Endothelial cell of umbilical vein (primary cell): ENCODE data around the gene NADK. TPM values are rescaled to one million over a fixed set of nuclear protein-coding genes. Genes with fewer than 3 reads are reported as not detected.

ENCODE experiments used
- BruUV-seq: library from RNA; stranded (reverse); fragments of 400-500 nt; replicated peaks from 2 replicates; lab custom pipeline; 2021; lab: Mats Ljungman, UMichigan
- CTCF ChIA-PET: fragments of 300-600, 350-600 bp; sonication (Branson Sonifier 250); formaldehyde crosslinking; loops from one replicate; lab custom pipeline; 2021; ENCODE audit warnings: antibody characterized with exemption, inconsistent platforms; lab: Charles Lee
- POLR2A ChIA-PET: fragments of 300-600, 350-600 bp; sonication (Branson Sonifier 250); formaldehyde crosslinking; loops from one replicate; lab custom pipeline; 2021; ENCODE audit warnings: antibody characterized with exemption, inconsistent platforms; lab: Charles Lee
- DNase-seq: peaks from one replicate; pipeline ENCODE4 v3.0.0-alpha.2; 2011; ENCODE audit warnings: low read depth, low spot score
- FAIRE-seq: peaks from 2 replicates; lab custom pipeline; 2011; peaks lifted over from hg19 to GRCh38; lab: Jason Lieb, UNC
- H2AFZ ChIP-seq: 2 replicates; pipeline ENCODE4 v1.6.0; 2012; ENCODE audit warnings: low read depth, low read length, control low read depth, inconsistent platforms
- H3K27ac ChIP-seq: 2 replicates; pipeline ENCODE4 v1.5.1; 2011; ENCODE audit warnings: low read depth, mild to moderate bottlenecking, control low read depth, low read length, moderate library complexity; ENCODE audit not compliant: insufficient read depth
- H3K27me3 ChIP-seq, 2 experiments: 2 replicates each; pipeline versions ENCODE4 v1.6.0 to v1.6.1; 2011; ENCODE audit warnings: low read length in 2 of 2, mixed read lengths in 1 of 2; ENCODE audit not compliant: control insufficient read depth in 2 of 2, insufficient read depth in 2 of 2
- H3K36me3 ChIP-seq, 2 experiments: 2 replicates in 1 of 2; 3 replicates in 1 of 2; pipeline ENCODE4 v1.5.1; 2011; ENCODE audit warnings: low read length in 2 of 2, mild to moderate bottlenecking in 1 of 2, moderate library complexity in 1 of 2; ENCODE audit not compliant: control insufficient read depth in 2 of 2, insufficient read depth in 2 of 2; ENCODE audit errors: extremely low read depth in 1 of 2
- H3K4me1 ChIP-seq: 3 replicates; pipeline ENCODE4 v1.5.1; 2011; ENCODE audit warnings: mild to moderate bottlenecking, low read length; ENCODE audit not compliant: control insufficient read depth, insufficient read depth; ENCODE audit errors: extremely low read depth
- H3K4me2 ChIP-seq: 2 replicates; pipeline ENCODE4 v1.6.1; 2011; ENCODE audit warnings: low read length, control low read depth, mixed read lengths; ENCODE audit not compliant: insufficient read depth
- H3K4me3 ChIP-seq, 3 experiments: fragments of 200-600 bp in 1 of 3; sonication (generic), shearing (Covaris generic) in 1 of 3; replicated peaks in 1 of 3; 2 replicates each; pipeline ENCODE4 v1.5.1; 2011 to 2016; ENCODE audit warnings: control low read depth in 3 of 3, low read length in 3 of 3, mild to moderate bottlenecking in 2 of 3, inconsistent platforms in 1 of 3, low read depth in 1 of 3, moderate library complexity in 1 of 3; ENCODE audit not compliant: insufficient read depth in 1 of 3
- H3K79me2 ChIP-seq: 2 replicates; pipeline ENCODE4 v1.6.0; 2012; ENCODE audit warnings: low read length, inconsistent platforms; ENCODE audit not compliant: control insufficient read depth, insufficient read depth
- H3K9ac ChIP-seq: replicated peaks from 2 replicates; pipeline ENCODE3; 2011; ENCODE audit warnings: low read length, control low read depth; ENCODE audit not compliant: insufficient read depth; ENCODE audit errors: extremely low read depth
- H3K9me1 ChIP-seq: replicated peaks from 3 replicates; pipeline ENCODE4 v1.6.0; 2011; ENCODE audit warnings: mild to moderate bottlenecking, low read length; ENCODE audit not compliant: control insufficient read depth, insufficient read depth; ENCODE audit errors: extremely low read depth
- H3K9me3 ChIP-seq: replicated peaks from 2 replicates; pipeline ENCODE4 v1.5.1; 2012; ENCODE audit warnings: low read length, inconsistent platforms; ENCODE audit not compliant: control insufficient read depth, insufficient read depth
- H4K20me1 ChIP-seq: replicated peaks from 2 replicates; pipeline ENCODE3; 2011; ENCODE audit warnings: mild to moderate bottlenecking, low read length; ENCODE audit not compliant: control insufficient read depth, insufficient read depth; ENCODE audit errors: extremely low read depth
- EZH2 ChIP-seq: IDR thresholded peaks from 2 replicates; pipeline ENCODE4 v1.6.1; 2012; ENCODE audit warnings: borderline replicate concordance, low read depth, mild to moderate bottlenecking, moderate library complexity, low read length, inconsistent platforms; ENCODE audit not compliant: severe bottlenecking
- FOS ChIP-seq: IDR thresholded peaks from 2 replicates; pipeline ENCODE4 v1.6.1; 2011; ENCODE audit warnings: mild to moderate bottlenecking, low read length, moderate library complexity, borderline replicate concordance; ENCODE audit not compliant: insufficient read depth
- GATA2 ChIP-seq: IDR thresholded peaks from 2 replicates; pipeline ENCODE4 v1.7.0; 2011; ENCODE audit warnings: low read depth, mild to moderate bottlenecking, moderate library complexity, mixed read lengths, low read length; ENCODE audit not compliant: insufficient read length, insufficient read depth
- JUN ChIP-seq: IDR thresholded peaks from 2 replicates; pipeline ENCODE4 v1.6.1; 2011; ENCODE audit warnings: borderline replicate concordance, low read depth; ENCODE audit not compliant: insufficient read length, insufficient read depth
- MAX ChIP-seq: IDR thresholded peaks from 2 replicates; pipeline ENCODE4 v1.6.1; 2011; ENCODE audit not compliant: insufficient read depth, insufficient read length
- MYC ChIP-seq: IDR thresholded peaks from one replicate; pipeline ENCODE4 v1.6.1; 2011; ENCODE audit warnings: mild to moderate bottlenecking, low read depth, low read length
- POLR2A ChIP-seq: IDR thresholded peaks from 2 replicates; pipeline ENCODE4 v1.6.1; 2012; ENCODE audit warnings: low read depth, mild to moderate bottlenecking, control low read depth, low read length
- POLR2AphosphoS5 ChIP-seq: IDR thresholded peaks from 2 replicates; pipeline ENCODE4 v1.6.1; 2012; ENCODE audit warnings: low read depth, mild to moderate bottlenecking, control low read depth, low read length, moderate library complexity; ENCODE audit not compliant: insufficient read depth
- dilution Hi-C: fragments of 300-500 bp; cut with MboI; formaldehyde crosslinking; loops from one replicate; pipeline ENCODE4 v1.15.0; 2019; ENCODE audit warnings: low sequenced_read_pairs; ENCODE audit not compliant: extremely low pct_ligation_motif_present
- intact Hi-C: fragments of 100-400 bp; cut with micrococcal nuclease; formaldehyde crosslinking; loops from one replicate; pipeline ENCODE4 v1.10.0; 2022
- polyA plus RNA-seq, 4 experiments: library from polyadenylated mRNA; depleted of rRNA in 3 of 4; stranded (reverse) in 3 of 4; unstranded in 1 of 4; fragments of >200 nt; gene quantifications; 2 replicates each; pipeline versions ENCODE4 v1.2.1 to v1.2.3, GENCODE V29; 2011 to 2012; ENCODE audit warnings: missing spikeins in 1 of 4
- total RNA-seq: library from RNA; stranded (reverse); gene quantifications from 2 replicates; pipeline ENCODE4 v1.2.3, GENCODE V29; 2021
- TF ChIP-seq, protein P1 (sequence below), 2 donors: IDR thresholded peaks; 1 replicate in 1 of 2; 2 replicates in 1 of 2; pipeline ENCODE4 v1.5.1; 2011; ENCODE audit warnings: low read length in 2 of 2, mild to moderate bottlenecking in 2 of 2, moderate library complexity in 2 of 2, control low read depth in 1 of 2, inconsistent platforms in 1 of 2, low read depth in 1 of 2; ENCODE audit not compliant: insufficient read depth in 1 of 2; ENCODE audit errors: extremely low read depth in 1 of 2

The NADK gene
- total and polyA plus RNA-seq, 2 donors (not counting 3 experiments of a cell fraction or from before 2014, with no cell fraction given), result 68.5 to 88.8 TPM

DNA sequence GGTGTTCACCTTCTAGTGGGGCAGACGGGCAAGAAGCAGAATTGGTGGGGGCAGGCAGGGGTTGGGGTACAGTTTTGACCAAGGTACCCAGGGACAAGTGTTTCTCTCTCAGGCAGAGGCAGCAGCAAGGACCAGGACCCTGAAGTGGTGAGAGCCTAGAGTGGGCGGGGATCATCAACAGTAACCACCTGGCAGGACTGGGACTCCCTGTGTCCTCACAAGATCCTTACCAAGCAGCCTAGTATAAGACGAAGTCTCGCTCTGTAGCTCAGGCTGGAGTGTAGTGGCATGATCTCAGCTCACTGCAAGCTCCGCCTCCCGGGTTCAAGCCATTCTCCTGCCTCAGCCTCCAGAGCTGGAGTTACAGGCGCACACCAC is 3.2 kb upstream of the NADK start:
- Histone ChIP-seq H3K9ac (no peak overlapping the region), H3K9me1 (no peaks in the 10 kb centered on the region), H3K4me2 (no peak overlapping the region), H3K36me3 (peaks cover 4 to 16% of the 10 kb centered on the region in 2 experiments), H3K27ac (no peak overlapping the region), H3K4me3 (no peak overlapping the region), H2AFZ (no peak overlapping the region), H3K9me3 (no peaks in the 10 kb centered on the region), H3K79me2 (peaks cover 15% of the 10 kb centered on the region), H4K20me1 (peaks cover 3% of the 10 kb centered on the region), H3K27me3 (no peaks in the 10 kb centered on the region), H3K4me1 (peaks cover 20% of the 10 kb centered on the region)
- dilution Hi-C loops (no loop called here), intact Hi-C loops (no loop called here)
- BruUV-seq, result no TSS peak
- TF ChIP-seq MAX (no peak), MYC (no peak), EZH2 (no peak), POLR2A (no peak), JUN (no peak), POLR2AphosphoS5 (no peak), FOS (no peak), GATA2 (no peak)
- TF ChIP-seq, protein P1, sequence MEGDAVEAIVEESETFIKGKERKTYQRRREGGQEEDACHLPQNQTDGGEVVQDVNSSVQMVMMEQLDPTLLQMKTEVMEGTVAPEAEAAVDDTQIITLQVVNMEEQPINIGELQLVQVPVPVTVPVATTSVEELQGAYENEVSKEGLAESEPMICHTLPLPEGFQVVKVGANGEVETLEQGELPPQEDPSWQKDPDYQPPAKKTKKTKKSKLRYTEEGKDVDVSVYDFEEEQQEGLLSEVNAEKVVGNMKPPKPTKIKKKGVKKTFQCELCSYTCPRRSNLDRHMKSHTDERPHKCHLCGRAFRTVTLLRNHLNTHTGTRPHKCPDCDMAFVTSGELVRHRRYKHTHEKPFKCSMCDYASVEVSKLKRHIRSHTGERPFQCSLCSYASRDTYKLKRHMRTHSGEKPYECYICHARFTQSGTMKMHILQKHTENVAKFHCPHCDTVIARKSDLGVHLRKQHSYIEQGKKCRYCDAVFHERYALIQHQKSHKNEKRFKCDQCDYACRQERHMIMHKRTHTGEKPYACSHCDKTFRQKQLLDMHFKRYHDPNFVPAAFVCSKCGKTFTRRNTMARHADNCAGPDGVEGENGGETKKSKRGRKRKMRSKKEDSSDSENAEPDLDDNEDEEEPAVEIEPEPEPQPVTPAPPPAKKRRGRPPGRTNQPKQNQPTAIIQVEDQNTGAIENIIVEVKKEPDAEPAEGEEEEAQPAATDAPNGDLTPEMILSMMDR (IDR thresholded peaks at IDR 0.05; ENCODE audit: extremely low read depth in 1 of 2, insufficient read depth in 1 of 2, low read depth in 1 of 2, low read length in 2 of 2), result no peak
- ChIA-PET POLR2A (no interaction called here), CTCF (interaction anchor here (1.8 kb wide), 1 partner anchor 124 kb away, joined by 11 read pairs; no protein-coding TSS in a partner anchor)
- DNase-seq (no peak), FAIRE-seq (no peak)
